Neutrophil (primary cell): Measurements from ENCODE around the gene MCF2L.

Experiments
- H3K27ac ChIP-seq: fragments of 200-600 bp; sonication (generic); 2 replicates; pipeline ENCODE4 v1.5.1; 2016; ENCODE audit warnings: mild to moderate bottlenecking, moderate library complexity
- H3K27me3 ChIP-seq: fragments of 200-600 bp; sonication (generic); 2 replicates; pipeline ENCODE4 v1.6.0; 2016; ENCODE audit warnings: mild to moderate bottlenecking
- H3K36me3 ChIP-seq: fragments of 200-600 bp; sonication (generic); 2 replicates; pipeline ENCODE4 v1.5.1; 2017
- H3K4me1 ChIP-seq, 2 experiments: fragments of 200-600 bp in 1 of 2; sonication (generic) in 1 of 2; 1 replicate in 1 of 2; 2 replicates in 1 of 2; pipeline versions ENCODE4 v1.5.1 to v1.6.1; 2013 to 2016; ENCODE audit warnings: low read depth in 1 of 2, low read length in 1 of 2, mild to moderate bottlenecking in 1 of 2, moderate library complexity in 1 of 2; ENCODE audit not compliant: control insufficient read depth in 1 of 2, insufficient read depth in 1 of 2
- H3K4me3 ChIP-seq, 2 experiments: fragments of 200-600 bp in 1 of 2; sonication (generic) in 1 of 2; 1 replicate in 1 of 2; 2 replicates in 1 of 2; pipeline ENCODE4 v1.5.1; 2013 to 2016; ENCODE audit warnings: low read depth in 1 of 2, low read length in 1 of 2, mild to moderate bottlenecking in 1 of 2, moderate library complexity in 1 of 2
- H3K9me3 ChIP-seq: fragments of 200-600 bp; sonication (generic); 2 replicates; pipeline ENCODE4 v1.5.1; 2016
- TF ChIP-seq, protein P1 (sequence below): fragments of 200-600 bp; sonication (generic); IDR thresholded peaks from 2 replicates; pipeline ENCODE4 v1.5.1; 2016; ENCODE audit warnings: antibody characterized with exemption

MCF2L gene

GRCh38 chr13:113118261-113119021 lies 149.4 kb downstream of the MCF2L start:
- no peak overlapping the region for H3K27ac ChIP-seq
- no peak overlapping the region for H3K4me3 ChIP-seq
- no peaks in the 10 kb centered on the region for H3K4me1 ChIP-seq
- no peaks in the 10 kb centered on the region for H3K36me3 ChIP-seq
- H3K27me3 ChIP-seq = peaks cover 16% of the 10 kb centered on the region
- TF ChIP-seq, protein P1, sequence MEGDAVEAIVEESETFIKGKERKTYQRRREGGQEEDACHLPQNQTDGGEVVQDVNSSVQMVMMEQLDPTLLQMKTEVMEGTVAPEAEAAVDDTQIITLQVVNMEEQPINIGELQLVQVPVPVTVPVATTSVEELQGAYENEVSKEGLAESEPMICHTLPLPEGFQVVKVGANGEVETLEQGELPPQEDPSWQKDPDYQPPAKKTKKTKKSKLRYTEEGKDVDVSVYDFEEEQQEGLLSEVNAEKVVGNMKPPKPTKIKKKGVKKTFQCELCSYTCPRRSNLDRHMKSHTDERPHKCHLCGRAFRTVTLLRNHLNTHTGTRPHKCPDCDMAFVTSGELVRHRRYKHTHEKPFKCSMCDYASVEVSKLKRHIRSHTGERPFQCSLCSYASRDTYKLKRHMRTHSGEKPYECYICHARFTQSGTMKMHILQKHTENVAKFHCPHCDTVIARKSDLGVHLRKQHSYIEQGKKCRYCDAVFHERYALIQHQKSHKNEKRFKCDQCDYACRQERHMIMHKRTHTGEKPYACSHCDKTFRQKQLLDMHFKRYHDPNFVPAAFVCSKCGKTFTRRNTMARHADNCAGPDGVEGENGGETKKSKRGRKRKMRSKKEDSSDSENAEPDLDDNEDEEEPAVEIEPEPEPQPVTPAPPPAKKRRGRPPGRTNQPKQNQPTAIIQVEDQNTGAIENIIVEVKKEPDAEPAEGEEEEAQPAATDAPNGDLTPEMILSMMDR = no peak
- no peaks in the 10 kb centered on the region for H3K9me3 ChIP-seq

- TF ChIP-seq, protein P1 = no peak
- Histone ChIP-seq H3K4me3 (no peak overlapping the region), H3K27me3 (peaks cover 7% of the 10 kb centered on the region), H3K36me3 (no peaks in the 10 kb centered on the region), H3K4me1 (no peaks in the 10 kb centered on the region), H3K27ac (no peak overlapping the region), H3K9me3 (no peaks in the 10 kb centered on the region)
These were observed 150.3 kb downstream of the MCF2L start for GRCh38 chr13:113119166-113119821.

GRCh38 chr13:113119822-113120189 lies 150.8 kb downstream of the MCF2L start:
- Histone ChIP-seq H3K36me3 (no peaks in the 10 kb centered on the region), H3K27ac (no peak overlapping the region), H3K4me1 (no peaks in the 10 kb centered on the region), H3K9me3 (no peaks in the 10 kb centered on the region), H3K4me3 (no peak overlapping the region), H3K27me3 (peaks cover 2% of the 10 kb centered on the region)
- TF ChIP-seq, protein P1 = no peak

GRCh38 chr13:113120300-113121182 lies 151.5 kb downstream of the MCF2L start:
- Histone ChIP-seq H3K4me3 (no peak overlapping the region), H3K9me3 (no peaks in the 10 kb centered on the region), H3K27me3 (no peaks in the 10 kb centered on the region), H3K36me3 (no peaks in the 10 kb centered on the region), H3K27ac (no peak overlapping the region), H3K4me1 (no peaks in the 10 kb centered on the region)
- TF ChIP-seq, protein P1 = no peak

DNA sequence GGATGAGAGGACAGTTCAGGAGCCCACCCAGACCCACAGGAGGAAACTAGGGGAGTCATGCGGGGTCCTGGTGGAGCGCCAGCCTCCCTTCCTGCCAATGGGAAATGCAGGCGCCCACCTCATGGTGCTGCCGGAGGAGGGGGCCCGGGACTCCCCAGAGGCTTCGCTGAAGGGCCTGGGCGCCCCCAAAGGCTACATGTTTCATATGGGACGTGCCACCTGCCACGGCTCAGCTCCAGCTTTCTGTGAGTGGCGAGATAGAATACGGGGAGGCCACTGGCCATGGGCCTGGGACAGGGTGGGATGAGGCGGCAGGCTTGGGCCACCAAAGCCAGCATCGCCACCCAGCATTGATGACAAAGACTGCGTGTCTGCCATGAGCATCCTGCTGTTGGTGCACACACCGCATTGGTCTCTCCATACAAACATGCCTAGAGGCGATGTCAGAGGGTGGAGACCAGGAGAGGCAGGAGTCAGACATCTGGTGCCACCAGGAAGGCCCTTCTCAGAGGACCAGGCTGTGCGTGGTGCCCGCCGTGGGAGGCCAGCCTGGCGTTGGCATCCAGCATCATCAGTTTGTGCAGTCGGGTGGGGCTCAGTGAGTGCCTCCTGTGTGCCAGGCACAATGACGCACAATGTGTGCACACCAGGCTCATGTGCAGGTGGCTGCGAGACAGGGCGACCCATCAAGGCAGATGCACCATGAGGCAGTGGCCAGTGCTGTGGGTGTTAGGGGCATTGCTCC lies 152.3 kb downstream of the MCF2L start:
- H3K4me3 ChIP-seq = no peak overlapping the region
- no peaks in the 10 kb centered on the region for H3K36me3 ChIP-seq
- no peaks in the 10 kb centered on the region for H3K4me1 ChIP-seq
- TF ChIP-seq, protein P1 = no peak
- H3K27me3 ChIP-seq = peaks cover 2% of the 10 kb centered on the region
- no peak overlapping the region for H3K27ac ChIP-seq
- no peaks in the 10 kb centered on the region for H3K9me3 ChIP-seq
